ENCODE results near the gene ENO1. TPM values are rescaled to one million over a fixed set of nuclear protein-coding genes. Genes with fewer than 3 reads are reported as not detected.

ENO1 gene
- 2,803 to 3,078 TPM (median 2,890 TPM) in 5 replicates for total RNA-seq (2022; extraction: Qiagen RNA extraction; ENCODE audit: low read depth)

GRCh38 chr1:8878448-8878697 lies at the start of gene ENO1:
Gene ENO1 (minus strand): TSS chr1:8878686. CDS start chr1:8874908, 3,778 bp downstream.

GRCh38 chr1:8817412-8818324 lies 60.8 kb downstream of the ENO1 start, which contains the start of gene RERE:
Gene RERE (minus strand): TSS chr1:8817640.

Other genes starting within 250 kb of the ENO1 start
- gene RERE, start 61.0 kb downstream of the ENO1 start, total RNA-seq (2022; extraction: Qiagen RNA extraction; ENCODE audit: low read depth) = 17.1 to 30.5 TPM (median 23.1 TPM) in 5 replicates
- gene CA6, start 67.2 kb upstream of the ENO1 start, total RNA-seq (2022; extraction: Qiagen RNA extraction; ENCODE audit: low read depth) = not detected in 5 replicates
- gene SLC2A7, start 147.7 kb upstream of the ENO1 start, total RNA-seq (2022; extraction: Qiagen RNA extraction; ENCODE audit: low read depth) = not detected in 5 replicates
- gene SLC2A5, start 190.9 kb upstream of the ENO1 start, total RNA-seq (2022; extraction: Qiagen RNA extraction; ENCODE audit: low read depth) = 0.13 to 0.48 TPM (median 0.25 TPM) in 4 of 5 replicates, not detected in the other